GM21723 (cell line): ENCODE results near the gene NLGN4Y.

Experiments
- ATAC-seq: cut with Tn5 transposase; IDR thresholded peaks from one replicate; pipeline ENCODE4 v1.9.1; 2021; ENCODE audit warnings: mild to moderate bottlenecking, moderate library complexity; ENCODE audit not compliant: unreplicated experiment

NLGN4Y gene

GRCh38 chrY:14524272-14525231, at the start of gene NLGN4Y:
TSS of gene NLGN4Y (plus strand) at chrY:14524529. CDS start at chrY:14622120, 97,591 bp downstream.
- no peak for ATAC-seq

GRCh38 chrY:14485935-14486334, 38.4 kb upstream of the NLGN4Y start:
- no peak for ATAC-seq

- no peak for ATAC-seq
Observed at GRCh38 chrY:14490226-14490625, 34.1 kb upstream of the NLGN4Y start.

- ATAC-seq = no peak
Observed at GRCh38 chrY:14498071-14498470, 26.3 kb upstream of the NLGN4Y start.

GRCh38 chrY:14504592-14504991, 19.7 kb upstream of the NLGN4Y start:
- no peak for ATAC-seq

GRCh38 chrY:14522379-14522950, 1.9 kb upstream of the NLGN4Y start:
- ATAC-seq = no peak

- ATAC-seq = no peak
Observed at GRCh38 chrY:14523491-14524271, 648 bp upstream of the NLGN4Y start.

GRCh38 chrY:14525315-14525714, 986 bp downstream of the NLGN4Y start:
- ATAC-seq = no peak

GRCh38 chrY:14528361-14528760, 4.0 kb downstream of the NLGN4Y start:
- ATAC-seq = no peak

- no peak for ATAC-seq
Observed at GRCh38 chrY:14536703-14537102, 12.4 kb downstream of the NLGN4Y start.

- no peak for ATAC-seq
Observed at GRCh38 chrY:14543506-14543905, 19.2 kb downstream of the NLGN4Y start.

- ATAC-seq = no peak
Observed at GRCh38 chrY:14581294-14581693, 57.0 kb downstream of the NLGN4Y start.

GRCh38 chrY:14586725-14587124, 62.4 kb downstream of the NLGN4Y start:
- ATAC-seq = no peak

GRCh38 chrY:14601372-14601771, 77.0 kb downstream of the NLGN4Y start:
- ATAC-seq = no peak

GRCh38 chrY:14617625-14618024, 93.3 kb downstream of the NLGN4Y start:
- no peak for ATAC-seq

- no peak for ATAC-seq
Observed at GRCh38 chrY:14618513-14618912, 94.2 kb downstream of the NLGN4Y start.

- ATAC-seq = no peak
Observed at GRCh38 chrY:14628208-14628607, 103.9 kb downstream of the NLGN4Y start.

GRCh38 chrY:14631676-14632075, 107.3 kb downstream of the NLGN4Y start:
- ATAC-seq = no peak

- no peak for ATAC-seq
Observed at GRCh38 chrY:14633718-14634117, 109.4 kb downstream of the NLGN4Y start.

- ATAC-seq = no peak
Observed at GRCh38 chrY:14634954-14635353, 110.6 kb downstream of the NLGN4Y start.

- ATAC-seq = no peak
Observed at GRCh38 chrY:14637551-14637950, 113.2 kb downstream of the NLGN4Y start.
